ENCODE measurements around the gene RIOK3. TPM values are rescaled to one million over a fixed set of nuclear protein-coding genes. Genes with fewer than 3 reads are reported as not detected.
A peak's percentile ranks its signal among the peaks of the same experiment; 100 is the strongest.

Gene RIOK3
- total and polyA plus RNA-seq, 10 of the 15 experiments (the other 5 are each of a cell fraction or from before 2014, with no cell fraction given) = 18.0 to 87.5 (median 53.8) TPM

GRCh38 chr18:23523429-23524212 lies 70.5 kb downstream of the RIOK3 start:
- Histone ChIP-seq H3K4me2 (ENCODE audit: control insufficient read depth, insufficient read depth) (0 out of 2 replicates have a peak overlapping the region, but pooled peaks have one; percentile 25), H2AFZ (ENCODE audit: control insufficient read depth, low read depth, low read length) (no peak overlapping the region), H3K9ac (ENCODE audit: control insufficient read depth, insufficient read depth, low read length) (no peak overlapping the region; the same call in 1 of the 2 replicates), H3K4me1 (ENCODE audit: control insufficient read depth, insufficient read depth, low read length) (peaks cover 16% of the 10 kb centered on the region), H4K20me1 (ENCODE audit: control insufficient read depth, insufficient read depth) (no peaks in the 10 kb centered on the region), H3K36me3 (ENCODE audit: control insufficient read depth in 2 of 2, insufficient read depth in 2 of 2, low read length in 1 of 2) (peaks cover 29 to 61% of the 10 kb centered on the region in 2 experiments), H3K27ac (ENCODE audit: control insufficient read depth, insufficient read depth) (peak overlapping the region; percentile 50), H3K79me2 (ENCODE audit: control insufficient read depth, insufficient read depth, low read length) (no peaks in the 10 kb centered on the region), H3K9me3 (replicated peaks; ENCODE audit: control insufficient read depth, insufficient read depth, low read length) (no peaks in the 10 kb centered on the region), H3K4me3 (no peak overlapping the region), H3K27me3 (replicated peaks in 1 of 2; ENCODE audit: control insufficient read depth in 2 of 2, insufficient read depth in 2 of 2, low read length in 1 of 2) (no peaks in the 10 kb centered on the region)
- DNase-seq (ENCODE audit: low read depth, low spot score) (peak; percentile 16), ATAC-seq (peak; percentile 55), FAIRE-seq (peak; percentile 88)
- intact Hi-C loops (cut with micrococcal nuclease; ENCODE audit: unreplicated experiment) (no loop called here), in situ Hi-C loops (cut with MboI) (no loop called here)
- ChIA-PET POLR2A (interaction anchor here (0.6 to 0.8 kb wide), 2 partner anchors 20 to 395 kb away, joined by 4 to 5 read pairs; no protein-coding TSS in a partner anchor), SMC1A (ENCODE audit: uncharacterized antibody, unreplicated experiment) (interaction anchor here (0.8 to 2.2 kb wide), 6 partner anchors 9 to 99 kb away, joined by 3 to 6 read pairs (median 4); partner anchors contain the start of gene RIOK3), RAD21 (ENCODE audit: unreplicated experiment) (interaction anchor here (0.8 kb wide), 1 partner anchor 180 kb away, joined by 3 read pairs; no protein-coding TSS in a partner anchor), CTCF (interaction anchor here (0.7 to 1.4 kb wide), 5 partner anchors 28 to 300 kb away, joined by 3 to 5 read pairs (median 4); no protein-coding TSS in a partner anchor)
- WGBS (ENCODE audit: insufficient coverage, insufficient replicate concordance, low lambda C conversion rate, missing lambda C conversion rate) = 30% methylated on average over 12 of the region's 12 CpGs
- no TSS peak for BruUV-seq (replicated peaks)
- TF ChIP-seq PML (IDR thresholded peaks at IDR 0.05; ENCODE audit: low read length) = 0 out of 2 replicates have a peak, but pooled peaks have one; percentile 31
- no peak for TF ChIP-seq RELA (IDR thresholded peaks at IDR 0.05; ENCODE audit: borderline replicate concordance, partially characterized antibody)
- TF ChIP-seq IKZF2 (IDR thresholded peaks at IDR 0.05) = peak in 1 of 2 experiments; percentile 44; a peak in 2 of 4 replicates
- TF ChIP-seq MTA3 (IDR thresholded peaks at IDR 0.05; ENCODE audit: borderline replicate concordance, low read length) = no peak
- TF ChIP-seq BHLHE40 (IDR thresholded peaks at IDR 0.05; ENCODE audit: borderline replicate concordance in 1 of 2, low read depth in 2 of 2, low read length in 1 of 2) = peak; percentile 26 to 33; a peak in 2 of 4 replicates
- no peak for TF ChIP-seq PAX5 (IDR thresholded peaks at IDR 0.05; ENCODE audit: borderline replicate concordance, low read depth, low read length)
- TF ChIP-seq TCF7 (IDR thresholded peaks at IDR 0.05; ENCODE audit: borderline replicate concordance) = no peak
- TF ChIP-seq SMC3 (IDR thresholded peaks at IDR 0.05; ENCODE audit: borderline replicate concordance, low read length) = no peak
- no peak for TF ChIP-seq YY1 (IDR thresholded peaks at IDR 0.05; ENCODE audit: low read depth, low read length)
- TF ChIP-seq PKNOX1 (IDR thresholded peaks at IDR 0.05) = peak; percentile 65; the same call in 1 of the 2 replicates
- peak; percentile 59; the same call in 1 of the 2 replicates for TF ChIP-seq NFIC (IDR thresholded peaks at IDR 0.05; ENCODE audit: low read depth, low read length)
- TF ChIP-seq PBX3 (IDR thresholded peaks at IDR 0.05; ENCODE audit: insufficient replicate concordance, low read depth, low read length) = no peak
- no peak for TF ChIP-seq ZNF274 (IDR thresholded peaks at IDR 0.05; ENCODE audit: insufficient read depth, insufficient read length)
- TF ChIP-seq RAD21 (IDR thresholded peaks at IDR 0.05; ENCODE audit: insufficient read depth, low read depth, low read length) = no peak
- TF ChIP-seq PAX8 (IDR thresholded peaks at IDR 0.05) = no peak
- no peak for TF ChIP-seq HSF1 (IDR thresholded peaks at IDR 0.05; ENCODE audit: low read depth, low read length)
- TF ChIP-seq, protein P1, sequence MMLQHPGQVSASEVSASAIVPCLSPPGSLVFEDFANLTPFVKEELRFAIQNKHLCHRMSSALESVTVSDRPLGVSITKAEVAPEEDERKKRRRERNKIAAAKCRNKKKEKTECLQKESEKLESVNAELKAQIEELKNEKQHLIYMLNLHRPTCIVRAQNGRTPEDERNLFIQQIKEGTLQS (IDR thresholded peaks at IDR 0.05; ENCODE audit: borderline replicate concordance, extremely low read depth, low read depth, low read length) = 0 out of 2 replicates have a peak, but pooled peaks have one; percentile 11
- TF ChIP-seq SIN3A (IDR thresholded peaks at IDR 0.05; ENCODE audit: low read depth, low read length) = no peak

Data from GM12878 (cell line).